Upper lobe of right lung (tissue), 1 donor: ENCODE results near the gene PRC1. TPM values are rescaled to one million over a fixed set of nuclear protein-coding genes. Genes with fewer than 3 reads are reported as not detected.
"Not testable (repeated sequence)": the region's sequence is repeated elsewhere in the genome, so short reads cannot be mapped to it uniquely, and the experiment has no call there.

ENCODE experiments used
- ATAC-seq: fragments of 200-7000 bp; cut with Tn5 transposase; one replicate; pipeline ENCODE4 v1.9.1; 2020; ENCODE audit warnings: mild to moderate bottlenecking, moderate library complexity
- DNase-seq: peaks from one replicate; pipeline ENCODE4 v3.0.0-alpha.2; 2020
- H3K27ac ChIP-seq: fragments of 200-600 bp; one replicate; pipeline ENCODE4 v1.8.0; 2022
- H3K27me3 ChIP-seq: fragments of 200-600 bp; one replicate; pipeline ENCODE4 v1.8.0; 2022; ENCODE audit warnings: mild to moderate bottlenecking
- H3K36me3 ChIP-seq: fragments of 200-600 bp; one replicate; pipeline ENCODE4 v1.8.0; 2022
- H3K4me1 ChIP-seq: fragments of 200-600 bp; one replicate; pipeline ENCODE4 v1.8.0; 2022
- H3K4me3 ChIP-seq: fragments of 200-600 bp; one replicate; pipeline ENCODE4 v1.8.0; 2022; ENCODE audit warnings: mild to moderate bottlenecking
- H3K9me3 ChIP-seq: fragments of 200-600 bp; one replicate; pipeline ENCODE4 v1.8.0; 2022
- intact Hi-C: fragments of 100-400 bp; cut with DNase I; formaldehyde crosslinking; loops from one replicate; pipeline ENCODE4 v1.11.0; 2022
- total RNA-seq: library from RNA; stranded (reverse); fragmentation: NEBNext Ultra II Directional; extraction: Animal tissue kit (Norgen Biotek cat#: 25700); gene quantifications from one replicate; pipeline ENCODE4 v1.2.1, GENCODE V29; 2021
- TF ChIP-seq, protein P1 (sequence below): fragments of 200-600 bp; IDR thresholded peaks from one replicate; pipeline ENCODE4 v1.8.0; 2022; ENCODE audit warnings: antibody characterized with exemption
- donor health status: DM: no; HTN: yes; CAD: no; lungs with severe emphysema.

PRC1 gene
- total RNA-seq, 1 donor from 2014 or later, result 4.6 TPM

DNA sequence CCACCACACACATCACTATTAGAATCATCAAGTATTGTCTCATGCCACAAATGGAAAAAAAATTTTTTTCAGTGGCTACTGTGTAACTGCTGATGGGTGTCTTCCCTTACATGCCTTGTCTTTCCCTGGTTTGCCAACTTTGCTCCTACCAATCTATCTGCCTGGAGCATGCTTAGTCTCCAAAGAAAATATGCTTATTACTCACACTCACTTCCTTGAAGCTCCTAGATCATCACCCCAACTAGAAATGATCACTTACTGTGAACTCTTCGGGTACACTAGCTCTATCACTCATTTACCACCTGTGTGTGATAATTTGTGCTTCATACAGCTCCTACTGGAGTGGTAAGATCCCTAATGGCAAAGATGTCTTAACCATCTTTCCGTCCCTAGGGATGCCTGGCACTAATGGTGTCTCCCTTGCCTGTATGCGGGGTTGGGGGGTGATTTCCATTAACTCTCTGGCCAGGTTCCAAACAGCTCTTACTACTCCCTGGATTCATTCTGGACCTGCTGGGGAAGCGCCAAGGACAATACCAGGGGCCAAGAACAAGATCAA lies 27.3 kb upstream of the PRC1 start:
- peaks cover 20% of the 10 kb centered on the region for H3K4me1 ChIP-seq
- ATAC-seq, result no peak

GRCh38 chr15:91018158-91018557 lies 23.8 kb upstream of the PRC1 start:
- no peak overlapping the region for H3K27ac ChIP-seq
- no peak overlapping the region for H3K4me3 ChIP-seq
- no peaks in the 10 kb centered on the region for H3K27me3 ChIP-seq
- intact Hi-C loops, result no loop called here
- DNase-seq, result no peak
- peaks cover 44% of the 10 kb centered on the region for H3K36me3 ChIP-seq
- peaks cover 18% of the 10 kb centered on the region for H3K4me1 ChIP-seq
- H3K9me3 ChIP-seq, result no peaks in the 10 kb centered on the region
- TF ChIP-seq, protein P1, sequence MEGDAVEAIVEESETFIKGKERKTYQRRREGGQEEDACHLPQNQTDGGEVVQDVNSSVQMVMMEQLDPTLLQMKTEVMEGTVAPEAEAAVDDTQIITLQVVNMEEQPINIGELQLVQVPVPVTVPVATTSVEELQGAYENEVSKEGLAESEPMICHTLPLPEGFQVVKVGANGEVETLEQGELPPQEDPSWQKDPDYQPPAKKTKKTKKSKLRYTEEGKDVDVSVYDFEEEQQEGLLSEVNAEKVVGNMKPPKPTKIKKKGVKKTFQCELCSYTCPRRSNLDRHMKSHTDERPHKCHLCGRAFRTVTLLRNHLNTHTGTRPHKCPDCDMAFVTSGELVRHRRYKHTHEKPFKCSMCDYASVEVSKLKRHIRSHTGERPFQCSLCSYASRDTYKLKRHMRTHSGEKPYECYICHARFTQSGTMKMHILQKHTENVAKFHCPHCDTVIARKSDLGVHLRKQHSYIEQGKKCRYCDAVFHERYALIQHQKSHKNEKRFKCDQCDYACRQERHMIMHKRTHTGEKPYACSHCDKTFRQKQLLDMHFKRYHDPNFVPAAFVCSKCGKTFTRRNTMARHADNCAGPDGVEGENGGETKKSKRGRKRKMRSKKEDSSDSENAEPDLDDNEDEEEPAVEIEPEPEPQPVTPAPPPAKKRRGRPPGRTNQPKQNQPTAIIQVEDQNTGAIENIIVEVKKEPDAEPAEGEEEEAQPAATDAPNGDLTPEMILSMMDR, result no peak
- no peak for ATAC-seq

More for the DNA sequence above, 27.3 kb upstream of the PRC1 start:
- intact Hi-C loops, result no loop called here
- no peak for DNase-seq
- peaks cover 11% of the 10 kb centered on the region for H3K36me3 ChIP-seq
- TF ChIP-seq, protein P1, result no peak
- peak overlapping the region; percentile 84 for H3K27ac ChIP-seq
- peak overlapping the region; percentile 98 for H3K4me3 ChIP-seq
- no peaks in the 10 kb centered on the region for H3K9me3 ChIP-seq
- H3K27me3 ChIP-seq, result no peaks in the 10 kb centered on the region

GRCh38 chr15:91017716-91018115 lies 23.4 kb upstream of the PRC1 start:
- intact Hi-C loops, result no loop called here
- H3K27me3 ChIP-seq, result no peaks in the 10 kb centered on the region
- no peak overlapping the region for H3K27ac ChIP-seq
- ATAC-seq, result no peak
- H3K4me3 ChIP-seq, result no peak overlapping the region
- TF ChIP-seq, protein P1, result no peak
- no peaks in the 10 kb centered on the region for H3K9me3 ChIP-seq
- H3K4me1 ChIP-seq, result peaks cover 14% of the 10 kb centered on the region
- H3K36me3 ChIP-seq, result peaks cover 48% of the 10 kb centered on the region
- no peak for DNase-seq

GRCh38 chr15:91013701-91014100 lies 19.4 kb upstream of the PRC1 start:
- H3K4me1 ChIP-seq, H3K9me3 ChIP-seq, H3K27me3 ChIP-seq, intact Hi-C loops, ATAC-seq, H3K4me3 ChIP-seq, DNase-seq, H3K27ac ChIP-seq: not testable (repeated sequence)
- peaks cover 84% of the 10 kb centered on the region for H3K36me3 ChIP-seq

DNA sequence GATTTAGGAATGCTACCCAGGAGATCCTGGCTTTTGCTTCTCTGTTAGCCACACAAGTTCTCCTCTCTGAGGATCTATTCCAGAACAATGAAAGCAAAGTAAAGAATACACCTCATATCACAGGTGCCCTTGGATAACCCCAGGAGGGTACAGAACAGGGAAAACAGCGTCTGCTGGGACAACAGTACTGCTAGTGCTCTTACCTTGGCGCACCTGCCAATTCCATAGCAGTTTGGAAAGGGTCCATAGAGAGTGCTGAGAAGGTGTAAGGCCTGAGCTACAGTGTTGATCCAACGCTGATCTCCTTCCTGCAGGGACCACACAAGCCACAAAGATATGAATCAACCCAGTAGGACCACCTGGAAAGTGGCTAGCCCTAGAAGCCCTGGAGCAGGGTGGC lies 12.9 kb upstream of the PRC1 start:
- TF ChIP-seq, protein P1, result no peak
- Histone ChIP-seq H3K36me3 (peaks cover 95% of the 10 kb centered on the region), H3K4me3 (no peak overlapping the region), H3K9me3 (no peaks in the 10 kb centered on the region), H3K27me3 (no peaks in the 10 kb centered on the region), H3K4me1 (no peaks in the 10 kb centered on the region), H3K27ac (no peak overlapping the region)
- no peak for ATAC-seq
- DNase-seq, result no peak
- intact Hi-C loops, result no loop called here

DNA sequence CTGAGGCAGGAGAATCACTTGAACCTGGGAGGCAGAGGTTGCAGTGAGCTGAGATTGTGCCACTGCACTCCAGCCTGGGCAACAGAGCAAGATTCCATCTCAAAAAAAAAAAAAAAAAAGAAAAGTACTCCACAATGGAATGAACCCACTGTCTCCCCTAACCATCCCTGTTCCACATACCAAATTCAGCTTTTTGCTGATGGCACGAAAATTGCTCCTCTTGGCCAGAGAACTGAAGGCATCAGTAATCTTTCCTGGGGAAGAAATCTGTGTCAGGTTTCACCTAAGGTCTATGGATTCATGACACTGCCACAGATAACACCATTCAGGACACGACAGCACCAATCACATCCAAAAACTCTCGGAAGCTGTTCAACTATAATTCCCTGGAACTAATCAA lies 6.9 kb upstream of the PRC1 start:
- H3K36me3 ChIP-seq, result peaks cover 82% of the 10 kb centered on the region
- H3K4me1 ChIP-seq, result no peaks in the 10 kb centered on the region

More for the DNA sequence above, 6.9 kb upstream of the PRC1 start:
- DNase-seq (no peak), ATAC-seq (no peak)
- Histone ChIP-seq H3K27ac (no peak overlapping the region), H3K9me3 (no peaks in the 10 kb centered on the region), H3K4me3 (no peak overlapping the region), H3K27me3 (no peaks in the 10 kb centered on the region)
- TF ChIP-seq, protein P1, result no peak
- intact Hi-C loops, result no loop called here
